Left lung (tissue), 10 donors: Measurements from ENCODE around the gene DUT. TPM values are rescaled to one million over a fixed set of nuclear protein-coding genes. Genes with fewer than 3 reads are reported as not detected.

Experiments
- ATAC-seq: fragments of 200-7000 bp; cut with Tn5 transposase; one replicate; pipeline ENCODE4 v1.9.1; 2020; ENCODE audit warnings: moderate library complexity
- DNase-seq, 4 donors: peaks; one replicate each; pipeline ENCODE4 v3.0.0-alpha.2; 2013 to 2020
- H3K27ac ChIP-seq, 2 donors: fragments of 200-600 bp; sonication (generic) in 1 of 2; one replicate each; pipeline versions ENCODE4 v1.5.0 to v1.8.0; 2020 to 2021
- H3K27me3 ChIP-seq, 2 donors: fragments of 200-600 bp; sonication (generic) in 1 of 2; one replicate each; pipeline versions ENCODE4 v1.5.0 to v1.8.0; 2020 to 2021
- H3K36me3 ChIP-seq, 2 donors: fragments of 200-600 bp; sonication (generic) in 1 of 2; one replicate each; pipeline versions ENCODE4 v1.5.0 to v1.8.0; 2020 to 2021
- H3K4me1 ChIP-seq, 2 donors: fragments of 200-600 bp; one replicate each; pipeline ENCODE4 v1.8.0; 2021
- H3K4me3 ChIP-seq, 2 donors: fragments of 200-600 bp; sonication (generic) in 1 of 2; one replicate each; pipeline versions ENCODE4 v1.5.0 to v1.8.0; 2020 to 2021; ENCODE audit warnings: mild to moderate bottlenecking in 1 of 2
- H3K9me3 ChIP-seq, 2 donors: fragments of 200-600 bp; sonication (generic) in 1 of 2; one replicate each; pipeline versions ENCODE4 v1.5.0 to v1.8.0; 2020 to 2021
- intact Hi-C, 2 donors: fragments of 100-400 bp; cut with DNase I; formaldehyde crosslinking; loops; one replicate each; pipeline versions ENCODE4 v1.11.2 to v1.14.2; 2022
- polyA plus RNA-seq, 6 donors: library from polyadenylated mRNA; unstranded; fragments of 120-200 nt; gene quantifications; one replicate each; pipeline ENCODE4 v1.2.1, GENCODE V29; 2013; ENCODE audit not compliant: insufficient read length in 6 of 6
- total RNA-seq, 2 donors: library from RNA; stranded (reverse); fragmentation: NEBNext Ultra II Directional; extraction: Animal tissue kit (Norgen Biotek cat#: 25700); gene quantifications; one replicate each; pipeline ENCODE4 v1.2.1, GENCODE V29; 2021
- TF ChIP-seq, protein P1 (sequence below), 2 donors: fragments of 200-600 bp; sonication (generic) in 1 of 2; IDR thresholded peaks; one replicate each; pipeline versions ENCODE4 v1.5.0 to v1.8.0; 2021; ENCODE audit warnings: antibody characterized with exemption in 2 of 2
- donor health status: DM: no; HTN: yes; CAD: no.
- donor health status: DM: no; HTN: no; CAD: no.

DUT gene
- total and polyA plus RNA-seq, 8 donors: 78.0 to 176 (median 167) TPM

GRCh38 chr15:48363474-48363873, 32.2 kb downstream of the DUT start:
- H3K27me3 ChIP-seq: no peaks in the 10 kb centered on the region
- intact Hi-C loops: loop anchor here in 1 of 2 donors (5.0 kb wide), 1 partner anchor 274 kb away; no protein-coding TSS in a partner anchor
- no peak overlapping the region for H3K27ac ChIP-seq
- no peaks in the 10 kb centered on the region for H3K9me3 ChIP-seq
- ATAC-seq: no peak
- peaks cover 0 to 6% of the 10 kb centered on the region in 2 donors for H3K4me1 ChIP-seq
- H3K4me3 ChIP-seq: no peak overlapping the region
- no peaks in the 10 kb centered on the region for H3K36me3 ChIP-seq
- DNase-seq: no peak
- TF ChIP-seq, protein P1, sequence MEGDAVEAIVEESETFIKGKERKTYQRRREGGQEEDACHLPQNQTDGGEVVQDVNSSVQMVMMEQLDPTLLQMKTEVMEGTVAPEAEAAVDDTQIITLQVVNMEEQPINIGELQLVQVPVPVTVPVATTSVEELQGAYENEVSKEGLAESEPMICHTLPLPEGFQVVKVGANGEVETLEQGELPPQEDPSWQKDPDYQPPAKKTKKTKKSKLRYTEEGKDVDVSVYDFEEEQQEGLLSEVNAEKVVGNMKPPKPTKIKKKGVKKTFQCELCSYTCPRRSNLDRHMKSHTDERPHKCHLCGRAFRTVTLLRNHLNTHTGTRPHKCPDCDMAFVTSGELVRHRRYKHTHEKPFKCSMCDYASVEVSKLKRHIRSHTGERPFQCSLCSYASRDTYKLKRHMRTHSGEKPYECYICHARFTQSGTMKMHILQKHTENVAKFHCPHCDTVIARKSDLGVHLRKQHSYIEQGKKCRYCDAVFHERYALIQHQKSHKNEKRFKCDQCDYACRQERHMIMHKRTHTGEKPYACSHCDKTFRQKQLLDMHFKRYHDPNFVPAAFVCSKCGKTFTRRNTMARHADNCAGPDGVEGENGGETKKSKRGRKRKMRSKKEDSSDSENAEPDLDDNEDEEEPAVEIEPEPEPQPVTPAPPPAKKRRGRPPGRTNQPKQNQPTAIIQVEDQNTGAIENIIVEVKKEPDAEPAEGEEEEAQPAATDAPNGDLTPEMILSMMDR (IDR thresholded peaks at IDR 0.05): no peak

DNA sequence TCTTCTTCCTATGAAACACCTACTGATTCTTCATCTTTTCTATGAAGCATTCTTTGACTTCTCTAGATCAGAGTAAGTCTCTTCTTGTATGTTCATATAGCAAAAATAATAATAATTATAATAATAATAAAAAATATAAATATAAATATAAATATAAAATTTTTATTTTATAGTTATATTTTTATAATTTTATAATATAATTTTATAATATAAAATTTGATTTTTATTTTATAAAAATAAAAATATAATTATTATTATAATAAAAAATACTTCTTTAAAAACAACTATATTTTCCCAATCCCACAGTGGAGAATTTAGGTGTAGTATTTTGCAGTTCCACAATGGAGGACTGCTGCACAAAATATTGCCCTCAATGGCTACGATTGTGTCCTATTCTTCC, 34.3 kb downstream of the DUT start:
- no peak for DNase-seq
- intact Hi-C loops: no loop called here

GRCh38 chr15:48366584-48367312, 35.5 kb downstream of the DUT start:
- Histone ChIP-seq H3K36me3 (no peaks in the 10 kb centered on the region), H3K27me3 (no peaks in the 10 kb centered on the region), H3K4me1 (no peaks in the 10 kb centered on the region), H3K9me3 (no peaks in the 10 kb centered on the region), H3K4me3 (no peak overlapping the region), H3K27ac (no peak overlapping the region)
- ATAC-seq (no peak), DNase-seq (no peak)
- TF ChIP-seq, protein P1 (IDR thresholded peaks at IDR 0.05): no peak
- intact Hi-C loops: no loop called here

More for the DNA sequence above, 34.3 kb downstream of the DUT start:
- TF ChIP-seq, protein P1 (IDR thresholded peaks at IDR 0.05): no peak
- H3K27ac ChIP-seq: no peak overlapping the region
- no peak for ATAC-seq
- no peaks in the 10 kb centered on the region for H3K9me3 ChIP-seq
- no peaks in the 10 kb centered on the region for H3K4me1 ChIP-seq
- H3K27me3 ChIP-seq: no peaks in the 10 kb centered on the region
- H3K36me3 ChIP-seq: no peaks in the 10 kb centered on the region
- H3K4me3 ChIP-seq: no peak overlapping the region

GRCh38 chr15:48367483-48367882, 36.3 kb downstream of the DUT start:
- Histone ChIP-seq H3K9me3 (no peaks in the 10 kb centered on the region), H3K4me1 (no peaks in the 10 kb centered on the region), H3K27ac (no peak overlapping the region), H3K36me3 (no peaks in the 10 kb centered on the region), H3K4me3 (no peak overlapping the region), H3K27me3 (no peaks in the 10 kb centered on the region)
- DNase-seq (no peak), ATAC-seq (no peak)
- TF ChIP-seq, protein P1 (IDR thresholded peaks at IDR 0.05): no peak
- intact Hi-C loops: no loop called here

- intact Hi-C loops: no loop called here
- no peaks in the 10 kb centered on the region for H3K4me1 ChIP-seq
- H3K4me3 ChIP-seq: no peak overlapping the region
- no peaks in the 10 kb centered on the region for H3K9me3 ChIP-seq
- no peak for DNase-seq
- no peaks in the 10 kb centered on the region for H3K27me3 ChIP-seq
- TF ChIP-seq, protein P1 (IDR thresholded peaks at IDR 0.05): no peak
- H3K27ac ChIP-seq: no peak overlapping the region
- no peaks in the 10 kb centered on the region for H3K36me3 ChIP-seq
- ATAC-seq: no peak
These were observed 39.2 kb downstream of the DUT start for GRCh38 chr15:48370460-48370859.
